ENCODE measurements around the gene TMEM235.

DNA sequence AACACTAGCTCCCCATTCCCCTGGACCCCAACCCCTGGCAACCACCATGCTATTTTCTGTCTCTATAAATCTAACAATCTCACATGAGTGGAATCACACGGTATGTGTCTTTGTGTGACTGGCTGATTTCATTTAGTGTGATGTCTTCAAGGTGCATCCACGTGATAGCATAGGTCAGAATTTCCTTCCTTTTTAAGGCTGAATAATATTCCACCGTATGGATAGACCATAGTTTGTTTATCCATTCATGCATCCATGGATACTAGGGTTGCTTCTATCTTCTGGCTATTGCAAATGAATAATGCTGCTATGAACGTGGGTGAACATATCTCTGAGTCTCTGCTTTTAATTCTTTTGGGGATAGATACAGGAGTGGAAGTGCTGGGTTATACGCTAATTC is 43.9 kb downstream of the TMEM235 start:
- no peak for TF ChIP-seq SPI1 (IDR thresholded peaks at IDR 0.05; ENCODE audit: low read depth, low read length)
- TF ChIP-seq POLR2AphosphoS5 (IDR thresholded peaks at IDR 0.05; ENCODE audit: low read depth, low read length), result no peak
- TF ChIP-seq POLR2A (IDR thresholded peaks at IDR 0.05; ENCODE audit: low read depth, low read length), result no peak
- no peak for TF ChIP-seq TAF1 (IDR thresholded peaks at IDR 0.05; ENCODE audit: low read depth, low read length)
